ENCODE results near the gene SNPH. TPM values are rescaled to one million over a fixed set of nuclear protein-coding genes. Genes with fewer than 3 reads are reported as not detected.
A peak's percentile ranks its signal among the peaks of the same experiment; 100 is the strongest.

The SNPH gene
- total RNA-seq, 2 experiments from 2014 or later, result 3.2 to 3.6 TPM

DNA sequence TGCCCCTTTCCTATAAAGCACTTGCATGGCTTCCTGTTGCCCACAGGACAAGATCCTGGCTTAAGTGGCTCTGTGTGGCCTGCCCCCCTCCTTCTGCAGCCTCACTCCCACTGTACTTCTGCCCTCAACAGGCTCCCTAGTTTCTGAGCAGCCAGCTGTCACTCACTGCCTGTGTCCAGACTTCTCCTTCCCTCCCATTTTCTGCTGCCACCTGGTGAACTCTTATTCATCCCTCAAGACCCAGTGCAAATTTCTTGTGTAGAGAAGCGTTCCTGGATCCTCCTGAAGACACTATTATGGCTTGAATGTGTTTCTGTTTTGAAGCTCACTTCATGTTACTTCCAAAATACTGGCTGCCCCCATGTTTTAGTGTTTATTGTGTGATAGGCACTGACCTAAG, 26.5 kb downstream of the SNPH start:
- no peak for DNase-seq
- no peak overlapping the region for H3K27ac Mint-ChIP-seq
- peaks cover 5% of the 10 kb centered on the region for H3K36me3 Mint-ChIP-seq
- H3K27me3 Mint-ChIP-seq, result no peaks in the 10 kb centered on the region
- peaks cover 29% of the 10 kb centered on the region for H3K4me1 Mint-ChIP-seq
- H3K4me3 Mint-ChIP-seq, result no peak overlapping the region
- no peaks in the 10 kb centered on the region for H3K9me3 Mint-ChIP-seq

DNA sequence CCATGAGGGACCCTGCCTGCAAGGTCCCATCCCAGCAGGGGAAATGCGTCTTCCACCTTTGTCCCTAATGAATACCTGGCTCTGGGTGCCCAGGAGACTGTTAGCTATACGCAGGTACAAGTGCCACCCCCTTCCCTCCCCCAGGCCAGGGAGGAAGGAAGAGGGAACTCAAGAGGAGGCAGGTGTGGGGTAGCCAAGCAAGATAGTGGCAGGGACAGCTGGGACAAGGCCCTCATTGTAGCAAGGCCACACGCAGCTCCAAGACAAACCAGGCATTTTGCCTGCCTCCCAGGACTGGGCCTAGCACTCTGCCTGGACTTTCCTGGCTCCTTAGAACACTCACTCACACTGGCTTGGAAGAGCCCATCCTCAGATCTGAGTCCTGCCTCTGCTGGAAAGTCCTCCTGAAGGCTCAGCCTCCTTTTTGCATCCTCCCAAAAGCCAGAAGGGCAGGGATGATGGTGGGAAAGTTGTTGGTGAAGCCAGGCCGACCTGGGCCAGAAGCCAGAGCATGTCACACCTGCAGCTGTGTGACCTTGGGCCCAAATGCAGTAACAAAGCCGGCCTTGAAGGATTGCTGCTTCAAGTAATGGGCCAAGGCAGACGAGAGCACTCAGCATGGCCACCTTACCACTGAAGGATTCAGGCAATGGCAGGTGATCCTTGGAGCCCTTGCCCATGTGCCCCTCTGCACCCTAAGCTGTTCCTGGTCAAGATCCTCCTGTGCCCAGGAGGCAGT, 27.7 kb downstream of the SNPH start:
- peaks cover 3% of the 10 kb centered on the region for H3K36me3 Mint-ChIP-seq
- no peaks in the 10 kb centered on the region for H3K27me3 Mint-ChIP-seq
- peaks cover 26% of the 10 kb centered on the region for H3K4me1 Mint-ChIP-seq
- no peak overlapping the region for H3K27ac Mint-ChIP-seq
- no peak for DNase-seq
- no peak overlapping the region for H3K4me3 Mint-ChIP-seq
- no peaks in the 10 kb centered on the region for H3K9me3 Mint-ChIP-seq

GRCh38 chr20:1294497-1294896, 28.4 kb downstream of the SNPH start:
- no peak for DNase-seq
- H3K36me3 Mint-ChIP-seq, result peaks cover 3% of the 10 kb centered on the region
- H3K27ac Mint-ChIP-seq, result no peak overlapping the region
- no peaks in the 10 kb centered on the region for H3K9me3 Mint-ChIP-seq
- H3K27me3 Mint-ChIP-seq, result no peaks in the 10 kb centered on the region
- H3K4me3 Mint-ChIP-seq, result no peak overlapping the region
- peaks cover 30% of the 10 kb centered on the region for H3K4me1 Mint-ChIP-seq

GRCh38 chr20:1295276-1295930, 29.3 kb downstream of the SNPH start:
- Mint-ChIP-seq H3K4me1 (peaks cover 39% of the 10 kb centered on the region), H3K27me3 (no peaks in the 10 kb centered on the region), H3K9me3 (no peaks in the 10 kb centered on the region), H3K27ac (no peak overlapping the region), H3K36me3 (peaks cover 2% of the 10 kb centered on the region), H3K4me3 (no peak overlapping the region)
- DNase-seq, result no peak

DNA sequence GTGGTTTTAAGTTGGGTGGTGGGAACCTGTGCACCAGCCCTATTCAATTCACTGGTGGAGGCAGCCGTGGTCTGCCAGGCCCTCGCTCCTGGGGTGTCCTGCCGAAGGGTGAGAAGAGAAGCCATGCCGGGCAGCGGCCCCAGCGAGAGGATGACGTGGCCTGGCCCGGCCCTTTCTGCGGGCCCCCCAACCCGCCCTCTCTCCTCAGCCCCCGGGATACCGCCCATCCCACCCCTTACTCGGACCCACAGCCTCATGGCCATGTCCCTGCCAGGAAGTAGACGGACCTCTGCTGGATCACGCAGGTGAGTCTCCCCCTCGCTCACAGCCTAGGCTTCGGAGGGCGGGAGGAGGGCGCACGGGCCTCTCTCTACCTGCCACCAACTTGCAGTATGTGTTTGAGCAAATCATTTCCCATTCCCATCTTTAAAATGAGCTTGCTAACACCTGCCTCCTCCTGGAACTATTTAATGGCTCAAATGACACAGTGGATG, 30.1 kb downstream of the SNPH start:
- Mint-ChIP-seq H3K4me1 (peaks cover 41% of the 10 kb centered on the region), H3K4me3 (no peak overlapping the region), H3K36me3 (peaks cover 4% of the 10 kb centered on the region), H3K27ac (no peak overlapping the region), H3K9me3 (no peaks in the 10 kb centered on the region), H3K27me3 (no peaks in the 10 kb centered on the region)
- no peak for DNase-seq

DNA sequence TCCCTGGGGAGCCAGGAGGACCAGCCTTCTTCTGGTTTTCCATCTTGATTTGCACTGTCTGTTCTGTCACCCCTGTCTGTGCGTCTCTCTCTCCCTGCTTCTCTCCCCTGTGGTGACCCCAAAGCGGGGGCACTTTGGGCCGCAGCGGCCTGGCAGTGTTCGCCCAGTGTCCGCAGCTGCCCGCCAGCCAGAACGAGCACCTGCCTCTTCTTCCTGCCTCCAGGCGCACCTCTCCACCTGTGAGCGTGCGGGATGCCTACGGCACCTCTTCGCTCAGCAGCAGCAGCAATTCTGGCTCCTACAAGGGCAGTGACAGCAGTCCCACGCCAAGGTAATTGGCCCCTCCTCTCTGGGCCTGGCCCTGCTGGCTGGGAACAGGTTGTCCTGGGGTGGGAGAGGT, 30.8 kb downstream of the SNPH start:
- Mint-ChIP-seq H3K9me3 (no peaks in the 10 kb centered on the region), H3K27ac (no peak overlapping the region), H3K4me3 (no peak overlapping the region), H3K4me1 (peaks cover 38% of the 10 kb centered on the region), H3K27me3 (no peaks in the 10 kb centered on the region), H3K36me3 (peaks cover 4% of the 10 kb centered on the region)
- DNase-seq, result no peak

- Mint-ChIP-seq H3K27ac (no peak overlapping the region), H3K36me3 (peaks cover 4% of the 10 kb centered on the region), H3K9me3 (no peaks in the 10 kb centered on the region), H3K27me3 (no peaks in the 10 kb centered on the region), H3K4me1 (peaks cover 34% of the 10 kb centered on the region), H3K4me3 (no peak overlapping the region)
- DNase-seq, result no peak
Observed at GRCh38 chr20:1297486-1297885, 31.4 kb downstream of the SNPH start.

DNA sequence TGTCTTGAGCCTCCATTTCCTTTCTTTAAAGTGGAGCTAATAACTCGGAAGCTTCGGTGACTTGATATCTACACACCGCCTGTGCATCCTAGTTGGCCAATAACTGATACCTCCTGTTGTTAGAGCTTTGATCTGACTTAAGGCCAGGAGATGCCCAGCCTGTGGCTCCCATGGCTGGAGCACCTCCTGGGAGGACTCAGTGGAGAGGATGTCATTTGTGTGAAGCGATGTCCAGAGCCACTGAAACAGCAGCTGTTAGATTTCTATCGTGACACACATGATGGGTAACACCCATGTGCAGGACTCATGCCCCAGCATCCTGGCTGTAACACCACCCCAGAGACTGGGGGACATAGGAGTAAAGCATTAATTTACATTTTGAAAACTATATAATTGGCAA, 32.1 kb downstream of the SNPH start:
- Mint-ChIP-seq H3K36me3 (peaks cover 4% of the 10 kb centered on the region), H3K27ac (no peak overlapping the region), H3K9me3 (no peaks in the 10 kb centered on the region), H3K4me3 (no peak overlapping the region), H3K4me1 (peaks cover 31% of the 10 kb centered on the region), H3K27me3 (no peaks in the 10 kb centered on the region)
- no peak for DNase-seq

- no peak overlapping the region for H3K4me3 Mint-ChIP-seq
- no peaks in the 10 kb centered on the region for H3K27me3 Mint-ChIP-seq
- no peak overlapping the region for H3K27ac Mint-ChIP-seq
- H3K4me1 Mint-ChIP-seq, result peaks cover 31% of the 10 kb centered on the region
- H3K9me3 Mint-ChIP-seq, result no peaks in the 10 kb centered on the region
- peaks cover 4% of the 10 kb centered on the region for H3K36me3 Mint-ChIP-seq
- DNase-seq, result no peak
Observed at GRCh38 chr20:1298888-1299511, 32.9 kb downstream of the SNPH start.

- Mint-ChIP-seq H3K4me3 (no peak overlapping the region), H3K4me1 (peaks cover 31% of the 10 kb centered on the region), H3K36me3 (peaks cover 4% of the 10 kb centered on the region), H3K27me3 (no peaks in the 10 kb centered on the region), H3K27ac (peak overlapping the region; percentile 2), H3K9me3 (no peaks in the 10 kb centered on the region)
- DNase-seq, result peak; percentile 39
Observed at GRCh38 chr20:1299522-1299921, 33.4 kb downstream of the SNPH start.

- H3K27ac Mint-ChIP-seq, result peak overlapping the region; percentile 96
- H3K4me3 Mint-ChIP-seq, result peak overlapping the region; percentile 78
- peaks cover 4% of the 10 kb centered on the region for H3K36me3 Mint-ChIP-seq
Observed at GRCh38 chr20:1300083-1300840, 34.2 kb downstream of the SNPH start.

DNA sequence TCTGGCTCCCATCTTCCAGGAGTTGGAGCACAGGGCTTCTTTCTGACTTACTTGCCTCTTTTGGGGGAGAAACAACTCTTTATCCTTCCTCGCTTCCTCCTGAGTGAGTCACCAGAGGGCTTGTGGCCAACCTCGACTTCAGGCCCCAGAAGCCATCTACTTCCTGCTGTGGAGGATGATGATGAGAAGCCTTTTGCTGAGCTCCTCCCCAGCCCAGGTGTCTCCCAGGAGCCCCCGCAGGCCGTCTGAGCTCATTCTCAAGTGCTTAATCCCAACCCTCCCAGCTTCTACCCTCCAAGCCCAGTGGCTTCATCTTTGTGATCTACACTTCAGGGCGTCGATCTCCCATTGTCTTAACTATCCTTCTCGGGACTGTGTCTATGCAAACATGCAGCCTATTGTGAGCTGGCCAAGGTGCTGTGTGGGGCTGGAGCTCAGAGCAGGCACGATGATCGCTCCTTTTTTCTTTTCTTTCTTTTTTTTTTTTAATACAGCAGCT, 35.0 kb downstream of the SNPH start:
- Mint-ChIP-seq H3K27me3 (no peaks in the 10 kb centered on the region), H3K9me3 (no peaks in the 10 kb centered on the region), H3K4me1 (peaks cover 31% of the 10 kb centered on the region), H3K4me3 (peak overlapping the region; percentile 78), H3K27ac (peak overlapping the region; percentile 96), H3K36me3 (peaks cover 4% of the 10 kb centered on the region)
- peak; percentile 69 for DNase-seq

More at GRCh38 chr20:1300083-1300840, 34.2 kb downstream of the SNPH start:
- DNase-seq, result no peak
- no peaks in the 10 kb centered on the region for H3K9me3 Mint-ChIP-seq
- H3K4me1 Mint-ChIP-seq, result peaks cover 31% of the 10 kb centered on the region
- H3K27me3 Mint-ChIP-seq, result no peaks in the 10 kb centered on the region

DNA sequence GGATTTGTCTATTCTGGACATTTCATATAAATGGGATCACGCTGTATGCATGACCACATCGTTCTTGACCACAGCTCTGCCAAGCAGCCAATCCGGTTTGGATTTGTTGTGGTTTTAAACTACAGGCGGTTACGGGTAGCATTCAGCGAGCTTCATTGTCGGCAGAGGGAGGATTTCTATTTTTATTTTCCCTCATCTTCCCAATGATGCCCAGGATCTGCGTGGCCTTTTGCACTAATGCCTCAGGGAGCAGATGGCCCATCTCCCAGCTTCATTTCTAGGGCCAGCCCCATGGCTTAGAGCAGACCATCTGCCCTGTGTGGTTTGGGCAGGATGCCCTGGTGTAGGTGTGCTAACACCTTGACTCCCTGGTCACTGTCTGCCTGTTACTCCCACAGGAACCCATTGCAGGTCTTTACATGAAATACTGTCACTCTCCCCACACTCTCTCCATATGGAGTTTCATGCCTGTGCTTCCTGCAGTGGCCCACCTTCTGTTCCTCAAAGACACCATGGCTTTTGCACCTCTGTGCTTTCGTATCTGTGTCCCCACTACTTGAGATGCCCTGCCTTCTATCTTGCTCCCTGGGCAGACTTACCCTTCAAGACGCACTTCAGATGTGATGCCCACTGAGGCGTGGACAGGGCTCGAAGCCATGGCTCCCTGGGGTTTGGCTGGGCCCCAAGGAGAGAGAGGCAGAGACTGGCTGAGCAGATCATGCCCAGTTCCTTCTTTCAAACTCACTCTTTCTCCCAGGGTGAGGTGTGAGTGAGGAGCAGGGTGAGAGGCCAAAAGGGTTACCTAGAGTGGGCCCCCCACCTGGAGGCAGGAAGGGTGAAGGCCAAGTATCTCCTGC, 36.8 kb downstream of the SNPH start:
- no peak for DNase-seq
- Mint-ChIP-seq H3K27ac (no peak overlapping the region), H3K27me3 (no peaks in the 10 kb centered on the region), H3K4me3 (no peak overlapping the region), H3K9me3 (no peaks in the 10 kb centered on the region), H3K36me3 (peaks cover 2% of the 10 kb centered on the region), H3K4me1 (peaks cover 23% of the 10 kb centered on the region)

Measured in activated naive CD8-positive, alpha-beta T cell treated with anti-CD3 and anti-CD28 coated beads for 36 hours (primary cell).